ENCODE measurements around the gene ANO6.

Gene ANO6

DNA sequence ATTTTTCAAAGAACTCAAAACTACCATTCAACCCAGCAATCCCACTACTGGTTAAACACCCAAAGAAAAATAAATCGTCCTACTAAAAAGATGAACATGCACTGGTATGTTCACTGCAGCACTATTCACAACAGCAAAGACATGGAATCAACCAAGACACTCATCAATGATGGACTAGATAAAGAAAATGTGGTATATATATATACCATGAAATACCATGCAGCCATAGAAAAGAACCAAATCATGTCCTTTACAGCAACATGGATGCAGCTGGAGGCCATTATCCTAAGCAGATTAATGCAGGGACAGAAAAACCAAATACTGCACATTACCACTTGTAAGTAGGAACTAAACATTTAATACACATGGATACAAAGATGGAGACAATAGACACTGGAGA, 3.8 kb upstream of the ANO6 start:
- no peak for DNase-seq (ENCODE audit: extremely low read depth in 1 of 2, low read depth in 1 of 2)

- no peak for DNase-seq (ENCODE audit: extremely low read depth in 1 of 2, low read depth in 1 of 2)
Observed at GRCh38 chr12:45213107-45213506, 2.8 kb upstream of the ANO6 start.

DNA sequence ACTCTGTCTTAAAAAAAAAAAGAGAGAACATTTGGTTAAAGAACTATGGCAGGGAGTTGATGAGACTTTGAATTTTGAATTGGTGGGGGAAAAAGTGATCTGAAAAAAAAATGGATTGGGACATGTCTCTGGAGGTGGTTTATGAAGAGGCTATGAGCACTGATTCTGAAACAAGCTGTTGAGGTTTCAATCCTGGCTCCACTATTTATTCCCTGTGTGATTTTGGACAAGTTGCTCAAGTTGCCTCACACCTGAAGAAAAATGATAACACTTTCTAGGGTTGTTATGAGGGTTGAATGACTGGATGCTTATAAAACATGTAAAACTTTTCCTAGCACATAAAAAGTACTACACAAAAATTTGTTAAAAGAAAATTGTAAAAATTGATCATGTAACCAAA, 1.8 kb upstream of the ANO6 start:
- DNase-seq (ENCODE audit: extremely low read depth in 1 of 2, low read depth in 1 of 2) = no peak

DNA sequence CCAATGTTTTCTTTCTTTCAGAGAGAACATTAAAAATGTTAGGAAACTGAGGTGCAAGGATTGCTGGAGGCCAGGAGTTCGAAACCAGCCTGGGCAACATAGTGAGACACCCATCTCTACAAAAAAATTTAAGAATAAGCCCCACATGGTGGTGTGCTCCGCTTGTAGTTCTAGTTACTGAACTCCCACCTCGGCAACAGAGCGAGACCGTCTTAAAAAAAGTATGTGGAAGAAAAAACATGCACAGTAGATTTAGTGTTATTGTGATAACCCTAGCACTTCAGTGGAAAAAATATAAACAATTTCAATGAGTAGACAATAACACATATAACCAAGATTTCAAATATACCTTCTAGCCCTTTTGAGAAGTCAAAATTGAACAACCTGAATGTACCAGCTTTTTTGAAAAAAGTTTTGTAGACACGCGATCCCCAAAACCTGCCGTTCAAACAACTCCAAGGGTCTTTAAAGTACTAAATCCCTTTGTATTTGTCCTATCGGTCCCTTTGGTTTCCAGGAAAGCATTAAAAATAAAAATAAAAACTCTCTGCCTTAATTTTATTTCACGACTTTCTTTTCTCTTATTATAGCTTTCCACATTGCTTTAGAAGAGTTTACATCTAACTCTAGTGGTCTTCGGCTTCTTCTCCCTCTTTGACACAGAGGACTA, 1.0 kb upstream of the ANO6 start:
- no peak for DNase-seq (ENCODE audit: extremely low read depth in 1 of 2, low read depth in 1 of 2)

DNA sequence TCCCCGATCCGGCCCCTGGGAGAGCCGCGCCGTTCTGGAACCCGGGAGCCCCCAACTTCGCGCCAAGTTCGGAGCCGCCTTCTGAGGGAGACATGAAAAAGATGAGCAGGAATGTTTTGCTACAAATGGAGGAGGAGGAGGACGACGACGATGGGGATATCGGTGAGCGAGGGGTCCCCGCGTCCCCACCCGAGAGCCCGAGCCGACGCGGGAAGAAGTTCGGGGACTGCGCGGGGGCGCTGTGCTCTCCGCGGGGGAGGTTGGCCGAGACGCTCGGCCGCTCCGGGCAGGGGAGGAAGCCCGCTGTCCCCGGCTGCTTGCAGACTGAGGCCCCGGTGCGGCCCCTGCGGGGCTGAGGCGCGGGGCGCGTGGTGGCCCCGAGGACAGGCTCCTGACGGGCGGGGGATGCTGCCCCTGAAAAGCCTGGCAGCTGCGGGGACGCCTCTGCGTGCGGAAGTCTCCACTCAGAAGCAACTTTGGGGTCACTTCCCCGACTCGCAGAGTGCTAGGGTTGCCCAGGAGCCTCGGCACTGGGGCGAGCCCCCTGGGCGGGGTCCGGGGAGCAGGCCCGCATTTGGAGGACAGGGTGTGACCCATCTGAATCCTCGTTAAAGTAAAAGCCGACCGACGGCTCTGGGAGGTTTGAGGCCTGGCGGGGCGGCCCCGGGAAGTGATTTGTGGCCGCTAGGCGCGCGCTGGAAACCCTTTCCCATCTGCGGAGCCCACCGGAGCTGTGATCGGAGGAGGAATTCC, 511 bp downstream of the ANO6 start:
- peak; percentile 25 to 30 for DNase-seq (ENCODE audit: extremely low read depth in 1 of 2, low read depth in 1 of 2)

DNA sequence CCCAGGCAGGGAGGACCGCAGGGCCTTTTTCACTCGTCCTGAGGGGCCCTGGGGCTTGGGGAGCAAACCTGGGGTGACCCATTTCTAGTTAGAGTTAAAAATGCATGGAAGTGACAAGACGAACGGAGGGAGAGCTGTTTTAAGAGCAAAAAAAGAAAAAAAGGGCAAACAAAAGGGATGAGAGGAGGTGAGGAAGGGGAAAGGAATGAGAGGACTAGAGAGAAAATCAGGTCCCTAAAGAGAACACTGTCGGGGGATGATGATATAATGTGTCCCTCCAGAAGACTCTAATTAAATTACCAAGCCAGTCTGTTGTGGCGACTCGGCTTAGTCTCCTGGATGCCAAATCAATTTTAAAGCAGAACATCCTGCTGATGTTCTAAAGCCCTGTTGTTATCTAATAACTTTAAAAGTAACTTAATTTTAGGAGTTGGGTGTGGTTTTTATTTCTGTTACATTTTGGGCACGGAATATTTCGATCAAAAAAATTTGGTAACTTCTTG, 1.1 kb downstream of the ANO6 start:
- no peak for DNase-seq (ENCODE audit: extremely low read depth in 1 of 2, low read depth in 1 of 2)

- DNase-seq (ENCODE audit: extremely low read depth in 1 of 2, low read depth in 1 of 2) = no peak
Observed at GRCh38 chr12:45217846-45218245, 2.0 kb downstream of the ANO6 start.

DNA sequence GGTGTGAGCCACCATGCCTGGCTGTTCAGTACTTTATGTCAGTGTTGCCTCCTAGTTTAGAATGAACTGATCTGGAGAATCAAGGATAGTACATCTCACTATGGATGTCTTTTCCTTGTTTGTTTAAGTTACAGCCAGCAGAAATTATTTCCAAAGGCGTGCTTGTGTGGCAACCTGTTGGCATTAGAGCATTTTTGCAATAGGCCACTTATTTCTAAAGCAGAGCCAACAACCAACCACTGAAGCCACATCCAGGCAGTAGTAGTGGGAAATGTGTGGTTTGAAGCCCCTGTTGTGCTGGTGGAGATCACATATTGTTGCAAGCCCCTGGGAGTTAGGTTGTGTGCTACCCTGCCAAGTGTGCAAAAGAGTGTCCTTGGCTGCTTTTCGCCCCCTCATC, 3.7 kb downstream of the ANO6 start:
- no peak for DNase-seq (ENCODE audit: extremely low read depth in 1 of 2, low read depth in 1 of 2)

- DNase-seq (ENCODE audit: extremely low read depth in 1 of 2, low read depth in 1 of 2) = no peak
Observed at GRCh38 chr12:45220363-45220931, 4.6 kb downstream of the ANO6 start.

- no peak for DNase-seq (ENCODE audit: extremely low read depth in 1 of 2, low read depth in 1 of 2)
Observed at GRCh38 chr12:45220969-45221368, 5.1 kb downstream of the ANO6 start.

DNA sequence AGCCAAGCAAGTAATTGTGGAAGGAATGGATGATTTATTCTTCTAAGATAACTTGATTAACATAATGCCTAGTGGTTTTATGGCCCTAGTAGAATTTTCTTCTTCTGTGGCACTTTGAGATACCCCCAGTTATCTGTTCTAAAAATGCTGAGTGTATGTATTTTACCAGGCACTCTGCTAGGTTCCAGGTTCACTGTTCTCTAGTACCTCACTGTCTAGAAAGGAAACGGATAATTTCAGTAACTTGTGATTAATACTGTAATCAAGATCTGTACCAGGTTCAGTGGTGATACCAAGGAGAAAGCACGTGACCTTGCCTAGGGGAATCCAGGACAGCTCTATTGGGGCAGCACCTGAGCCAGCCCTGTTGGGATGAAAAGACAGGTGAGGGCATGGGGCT, 8.0 kb downstream of the ANO6 start:
- no peak for DNase-seq (ENCODE audit: extremely low read depth in 1 of 2, low read depth in 1 of 2)

GRCh38 chr12:45224311-45224710, 8.4 kb downstream of the ANO6 start:
- no peak for DNase-seq (ENCODE audit: extremely low read depth in 1 of 2, low read depth in 1 of 2)

GRCh38 chr12:45226021-45226420, 10.1 kb downstream of the ANO6 start:
- DNase-seq (ENCODE audit: extremely low read depth in 1 of 2, low read depth in 1 of 2) = no peak

DNA sequence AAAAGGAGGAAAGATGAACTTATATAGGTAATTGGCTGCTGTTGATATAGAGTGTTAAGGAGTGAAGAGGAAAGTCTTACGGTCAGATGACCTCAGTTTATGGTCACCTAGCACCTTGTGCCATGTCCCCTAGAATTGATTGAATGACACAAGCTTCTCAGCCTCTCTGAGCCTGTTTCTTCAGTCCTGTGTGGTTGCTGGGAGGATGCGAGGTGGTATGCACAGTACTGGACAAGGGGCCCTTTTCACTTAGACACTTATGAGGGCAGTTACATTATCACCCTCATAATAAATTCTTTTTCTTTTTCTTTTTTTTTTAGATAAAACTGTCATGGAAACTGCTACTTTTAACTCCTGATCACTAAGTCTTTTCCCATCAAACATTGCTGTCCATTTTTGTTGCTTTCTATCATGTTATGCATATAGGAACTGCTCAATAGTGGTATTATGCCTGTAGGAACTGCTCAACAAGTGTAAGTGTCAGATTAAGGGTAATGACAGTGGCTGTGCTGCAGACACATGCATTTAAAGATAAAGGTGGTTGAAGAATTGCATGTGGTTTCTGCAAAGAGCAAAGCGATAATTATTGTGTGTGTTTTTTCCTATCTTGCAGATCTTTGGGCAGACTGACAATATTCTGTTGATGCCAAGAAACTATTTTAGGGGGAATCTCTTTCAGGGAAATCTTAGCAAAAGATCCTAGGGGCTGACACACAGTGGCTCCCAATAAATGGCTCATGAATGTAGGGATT, 11.6 kb downstream of the ANO6 start:
- no peak for DNase-seq (ENCODE audit: extremely low read depth in 1 of 2, low read depth in 1 of 2)

DNA sequence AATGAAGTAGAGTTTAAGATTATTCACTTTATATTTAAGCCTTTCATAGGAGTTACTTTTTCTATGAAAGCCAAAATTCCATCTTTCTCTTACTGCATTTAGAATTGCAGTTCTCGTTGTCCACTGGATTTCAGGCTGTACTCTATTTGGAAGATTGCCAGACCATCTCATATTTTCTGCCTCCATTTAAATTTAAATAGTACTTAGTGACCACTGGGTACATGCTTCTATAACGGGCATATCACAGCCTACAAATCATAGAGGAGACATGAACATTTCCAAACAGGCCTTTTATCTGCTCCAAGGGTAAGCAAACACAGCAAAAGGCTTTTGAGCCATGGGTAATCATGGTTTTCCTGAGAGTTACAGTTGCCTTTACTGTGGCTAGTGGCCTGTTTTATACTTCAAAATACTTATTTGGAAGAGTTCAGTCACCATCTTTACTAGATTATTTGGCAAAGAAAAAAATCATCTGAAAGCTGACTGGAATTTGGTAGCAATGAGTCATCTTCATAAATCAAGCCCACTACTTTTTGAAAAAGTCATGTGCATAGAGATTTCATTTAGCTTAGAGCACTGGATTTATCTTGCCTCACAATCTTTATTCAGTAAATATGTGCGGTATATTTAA, 15.7 kb downstream of the ANO6 start:
- DNase-seq (ENCODE audit: extremely low read depth in 1 of 2, low read depth in 1 of 2) = no peak

DNA sequence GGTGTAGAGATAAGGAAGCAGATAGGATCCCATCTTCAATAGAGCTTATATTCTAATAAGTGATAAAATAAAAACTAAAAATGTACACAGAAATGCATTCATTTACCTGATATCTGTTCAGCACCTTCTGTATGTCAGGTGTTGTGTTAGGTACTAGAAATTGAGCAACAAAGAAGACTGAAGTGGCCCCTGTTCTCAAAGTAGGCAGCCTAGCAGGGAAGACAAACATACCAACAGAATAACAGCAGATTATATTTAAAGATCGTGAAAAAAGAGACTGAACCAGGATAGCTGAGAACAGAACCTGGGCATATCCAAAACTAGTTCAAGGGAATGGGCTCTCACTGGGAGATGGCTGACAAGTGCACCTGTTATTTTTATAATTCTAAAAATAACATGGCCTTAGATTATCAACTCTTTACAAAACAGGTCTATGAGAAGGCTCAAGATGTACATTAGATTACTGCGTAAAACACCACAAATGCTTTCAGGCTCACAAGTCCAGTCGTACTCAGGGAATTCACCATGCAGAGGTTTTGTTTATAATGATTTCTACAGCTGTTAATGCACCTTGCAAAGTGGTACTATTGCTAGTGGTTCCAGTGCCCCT, 16.4 kb downstream of the ANO6 start:
- DNase-seq (ENCODE audit: extremely low read depth in 1 of 2, low read depth in 1 of 2) = no peak

DNA sequence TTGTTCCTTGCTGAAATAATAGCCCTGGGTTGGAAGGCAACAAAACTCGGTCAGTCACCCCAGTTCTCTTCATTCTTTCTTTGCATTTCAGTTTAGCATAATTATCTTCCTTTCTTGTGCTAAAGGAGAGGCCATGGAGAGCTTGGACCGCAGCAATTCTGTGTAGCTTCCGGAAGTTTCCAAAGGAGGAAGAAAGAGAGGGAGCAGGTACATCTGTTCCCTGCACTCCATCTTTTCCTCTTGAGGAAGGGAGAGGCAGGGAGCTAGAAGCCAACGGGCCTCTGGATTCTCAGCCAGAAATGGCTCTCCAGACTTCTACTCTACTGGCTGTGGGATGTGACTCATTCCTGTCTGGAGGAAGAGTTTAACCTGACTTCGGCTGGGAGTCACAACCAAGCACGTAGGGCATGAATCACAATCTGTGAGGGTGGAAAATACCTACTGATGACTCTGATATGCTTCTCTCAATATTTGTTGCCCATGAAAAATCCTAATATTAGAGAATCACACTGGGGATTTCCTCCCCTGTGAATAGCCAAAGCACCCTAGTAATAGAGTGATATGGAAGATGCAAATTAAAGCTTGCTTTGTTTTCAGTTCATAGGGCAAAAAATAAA, 17.0 kb downstream of the ANO6 start:
- peak in 1 of 2 donors; percentile 34 for DNase-seq (ENCODE audit: extremely low read depth in 1 of 2, low read depth in 1 of 2)

- DNase-seq (ENCODE audit: extremely low read depth in 1 of 2, low read depth in 1 of 2) = no peak
Observed at GRCh38 chr12:45234139-45234865, 18.4 kb downstream of the ANO6 start.

Measured in stimulated activated CD8-positive, alpha-beta memory T cell treated with anti-CD3 and anti-CD28 coated beads, Interleukin-7, amount 100 ng/mL, for 48 hours (primary cell).